Fibroblast of the conjunctiva (primary cell): ENCODE data around the gene AHRR.

Source experiments
- DNase-seq: peaks from one replicate; pipeline ENCODE4 v3.0.0-alpha.2; 2010; ENCODE audit warnings: low read depth

AHRR gene

DNA sequence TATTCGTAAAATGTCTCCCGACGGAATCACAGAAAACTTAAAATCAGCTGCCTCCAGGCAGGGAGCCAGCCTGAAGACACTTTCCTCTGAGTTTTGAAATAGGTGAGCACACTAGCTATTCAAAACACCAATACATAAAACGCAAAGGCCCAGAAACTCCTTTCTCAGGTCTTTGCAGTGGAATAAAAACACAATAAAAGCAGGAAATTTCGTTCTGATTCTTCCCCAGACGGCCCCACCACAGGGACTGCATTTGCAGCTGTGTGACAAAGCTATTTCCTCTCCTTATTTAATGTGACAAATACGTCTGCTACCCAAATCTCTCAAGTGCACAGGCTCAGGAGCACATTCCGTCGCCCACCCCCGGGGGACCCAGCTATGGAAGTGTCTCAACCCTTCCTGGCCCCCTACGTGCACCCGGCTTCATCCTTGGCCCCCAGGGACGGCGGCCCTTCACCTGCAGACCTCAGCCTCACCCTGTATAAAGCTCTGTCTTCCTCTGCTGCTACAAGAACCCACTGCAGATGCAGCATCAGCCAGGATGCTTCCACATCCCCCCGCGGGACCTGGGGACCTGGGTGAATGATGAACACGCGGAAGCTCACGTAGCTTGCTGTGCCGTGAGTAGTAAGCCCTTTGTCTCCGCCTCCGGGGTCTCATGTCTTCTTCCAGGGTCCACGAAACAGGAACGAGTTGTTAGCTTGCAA is 24.9 kb downstream of the AHRR start:
- no peak for DNase-seq

DNA sequence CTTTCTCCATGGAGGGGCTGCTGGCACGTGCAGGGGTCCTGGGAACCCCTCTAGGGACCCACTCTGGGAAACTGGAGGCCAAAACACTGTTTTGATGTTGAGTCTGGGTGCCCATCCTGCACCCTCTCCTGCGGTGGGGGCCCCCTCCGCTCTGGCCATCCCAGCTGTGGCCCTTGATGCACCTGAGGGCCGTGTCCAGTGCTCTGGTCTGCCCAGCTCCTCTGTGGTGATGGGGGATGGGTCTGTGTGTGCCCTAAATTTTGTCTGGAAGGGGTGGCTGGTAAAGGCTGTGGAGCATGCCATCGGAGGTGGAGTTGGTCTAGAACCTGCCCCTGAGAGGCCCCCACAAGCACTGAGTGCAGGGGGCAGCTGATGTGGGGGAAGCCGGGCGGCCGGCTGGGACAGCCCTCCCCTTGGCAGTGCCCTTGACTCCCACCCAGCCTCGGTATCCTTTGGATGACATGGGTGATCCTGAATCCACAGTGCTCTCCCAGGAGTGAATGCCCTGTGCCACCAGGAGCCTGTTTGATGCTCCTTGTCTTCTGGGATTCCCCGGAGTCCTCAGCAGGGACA is 26.3 kb downstream of the AHRR start:
- DNase-seq: no peak

DNA sequence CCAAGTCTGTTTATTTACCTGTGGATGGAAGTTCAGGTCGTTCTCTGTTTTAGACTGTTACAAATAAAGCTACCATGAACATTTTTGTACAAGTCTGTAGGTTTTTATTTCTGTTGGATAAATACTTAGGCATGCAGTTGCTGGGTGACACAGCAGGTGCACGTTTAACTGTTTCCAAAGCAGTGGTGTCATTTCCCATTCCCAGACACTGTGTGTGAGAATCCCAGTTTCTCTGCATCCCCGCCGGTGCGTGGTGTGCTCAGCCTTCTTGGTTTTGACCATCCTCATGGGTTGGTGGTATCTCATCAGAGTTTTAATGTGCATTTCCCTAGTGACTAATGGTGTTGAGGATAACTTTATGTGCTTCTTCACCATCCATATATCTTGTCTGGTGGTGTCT is 27.2 kb downstream of the AHRR start:
- DNase-seq: no peak

DNA sequence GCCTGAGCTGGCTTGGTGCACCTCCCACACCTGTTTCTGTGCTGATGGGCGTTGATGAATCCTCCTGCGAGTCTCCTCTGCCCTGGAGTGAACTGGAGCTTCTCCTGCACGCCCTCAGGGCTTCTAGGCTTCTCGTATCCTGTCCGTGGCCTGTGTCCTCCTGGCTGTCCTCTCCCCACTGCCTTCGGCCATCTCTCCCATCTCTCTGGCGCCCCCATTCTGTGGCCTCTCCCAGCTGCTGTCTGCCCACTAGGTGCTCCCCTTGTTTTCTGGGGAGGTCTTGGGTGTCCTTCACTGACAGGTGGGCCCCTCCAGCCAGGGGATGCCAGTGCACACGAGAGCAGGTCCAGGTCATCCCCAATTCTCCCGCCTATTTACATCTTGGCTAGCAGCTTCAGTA is 28.8 kb downstream of the AHRR start:
- no peak for DNase-seq

DNA sequence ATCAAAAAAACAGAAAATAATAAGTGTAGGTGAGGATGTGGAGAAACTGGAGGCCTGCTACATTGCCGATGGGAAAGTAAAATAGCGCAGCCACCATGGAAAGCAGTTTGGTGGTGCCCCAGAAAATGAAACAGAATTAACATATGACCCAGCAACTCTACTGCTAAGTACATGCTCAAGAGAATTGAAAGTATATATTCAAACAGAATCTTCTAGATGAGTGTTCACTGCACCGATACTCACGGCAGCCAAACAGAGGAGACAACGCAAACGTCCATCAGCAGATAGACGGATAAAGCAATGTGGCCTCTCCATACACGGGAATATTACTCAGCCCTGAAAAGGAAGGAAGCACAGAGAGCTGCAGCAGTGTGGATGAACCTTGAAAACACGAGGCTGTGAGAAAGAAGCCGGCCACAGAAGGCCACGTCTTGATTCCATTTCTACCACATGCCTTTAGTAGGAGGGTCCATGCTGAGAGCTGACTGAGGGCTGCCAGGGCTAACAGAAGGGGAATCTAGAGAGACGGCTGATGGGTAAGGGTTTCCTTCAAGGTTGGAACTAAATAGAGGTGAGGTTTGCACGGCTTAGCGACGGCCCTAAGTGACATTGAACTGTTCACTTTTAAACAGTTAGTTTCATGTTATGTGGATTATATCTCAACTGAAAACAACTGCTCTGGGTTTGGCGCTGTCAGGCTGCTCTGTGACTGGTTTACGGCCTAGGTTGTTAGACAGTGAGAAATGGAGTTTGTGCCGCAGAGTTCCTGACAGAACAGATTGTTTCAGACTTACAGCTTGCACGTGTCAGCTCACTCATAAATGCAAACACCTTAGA is 29.8 kb downstream of the AHRR start:
- no peak for DNase-seq

DNA sequence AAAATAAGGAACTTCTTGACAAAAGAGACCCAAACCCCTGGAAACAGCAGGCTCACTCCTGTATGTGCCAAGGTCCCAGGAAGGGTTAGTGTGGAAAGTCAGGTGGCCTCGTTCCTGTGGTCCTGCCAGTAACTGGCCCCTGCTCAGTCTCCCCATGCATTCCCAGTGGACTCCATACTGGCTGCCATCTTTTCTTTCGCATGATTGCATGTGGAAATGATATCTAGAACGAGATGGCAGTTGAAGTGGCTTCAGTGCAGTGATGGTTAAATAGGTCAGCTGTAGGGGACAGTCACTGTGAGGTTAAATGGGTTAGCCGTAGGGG is 30.4 kb downstream of the AHRR start:
- no peak for DNase-seq

DNA sequence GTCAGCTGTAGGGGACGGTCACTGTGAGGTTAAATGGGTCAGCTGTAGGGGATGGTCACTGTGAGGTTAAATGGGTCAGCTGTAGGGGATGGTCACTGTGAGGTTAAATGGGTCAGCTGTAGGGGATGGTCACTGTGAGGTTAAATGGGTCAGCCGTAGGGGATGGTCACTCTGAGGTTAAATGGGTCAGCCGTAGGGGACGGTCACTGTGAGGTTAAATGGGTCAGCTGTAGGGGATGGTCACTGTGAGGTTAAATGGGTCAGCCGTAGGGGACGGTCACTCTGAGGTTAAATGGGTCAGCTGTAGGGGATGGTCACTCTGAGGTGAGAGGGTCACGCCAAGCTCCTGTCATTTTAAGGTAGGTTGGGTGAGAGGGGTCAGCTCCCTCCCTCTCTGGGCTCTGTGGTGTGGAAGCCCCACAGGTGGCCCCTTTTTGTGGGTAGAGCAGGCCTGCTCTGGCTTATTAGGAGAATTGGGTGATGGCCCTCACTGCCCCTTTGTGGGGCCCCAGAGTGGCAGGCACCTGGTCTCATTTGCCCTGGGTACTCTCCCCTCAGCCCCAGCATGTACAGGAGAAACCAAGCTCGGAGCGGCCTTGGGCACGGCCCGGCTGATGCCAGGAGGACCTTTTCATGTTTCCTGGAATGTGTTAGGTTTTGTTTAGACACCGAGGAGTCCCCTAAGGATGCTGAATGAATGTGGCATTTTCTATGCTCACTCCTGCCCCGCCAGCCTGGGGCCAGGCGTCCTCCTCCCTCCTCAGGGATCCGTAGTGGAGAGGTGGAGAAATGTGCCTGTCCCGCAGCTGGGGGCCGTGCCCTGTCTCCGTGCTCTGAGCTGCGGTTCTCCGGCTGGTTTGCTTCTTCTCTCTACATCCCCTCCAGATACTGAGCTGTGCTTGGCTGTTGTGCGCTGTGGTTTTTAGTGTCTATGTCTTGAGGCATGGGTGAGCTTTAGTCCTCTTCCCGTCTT is 31.4 kb downstream of the AHRR start:
- DNase-seq: no peak

DNA sequence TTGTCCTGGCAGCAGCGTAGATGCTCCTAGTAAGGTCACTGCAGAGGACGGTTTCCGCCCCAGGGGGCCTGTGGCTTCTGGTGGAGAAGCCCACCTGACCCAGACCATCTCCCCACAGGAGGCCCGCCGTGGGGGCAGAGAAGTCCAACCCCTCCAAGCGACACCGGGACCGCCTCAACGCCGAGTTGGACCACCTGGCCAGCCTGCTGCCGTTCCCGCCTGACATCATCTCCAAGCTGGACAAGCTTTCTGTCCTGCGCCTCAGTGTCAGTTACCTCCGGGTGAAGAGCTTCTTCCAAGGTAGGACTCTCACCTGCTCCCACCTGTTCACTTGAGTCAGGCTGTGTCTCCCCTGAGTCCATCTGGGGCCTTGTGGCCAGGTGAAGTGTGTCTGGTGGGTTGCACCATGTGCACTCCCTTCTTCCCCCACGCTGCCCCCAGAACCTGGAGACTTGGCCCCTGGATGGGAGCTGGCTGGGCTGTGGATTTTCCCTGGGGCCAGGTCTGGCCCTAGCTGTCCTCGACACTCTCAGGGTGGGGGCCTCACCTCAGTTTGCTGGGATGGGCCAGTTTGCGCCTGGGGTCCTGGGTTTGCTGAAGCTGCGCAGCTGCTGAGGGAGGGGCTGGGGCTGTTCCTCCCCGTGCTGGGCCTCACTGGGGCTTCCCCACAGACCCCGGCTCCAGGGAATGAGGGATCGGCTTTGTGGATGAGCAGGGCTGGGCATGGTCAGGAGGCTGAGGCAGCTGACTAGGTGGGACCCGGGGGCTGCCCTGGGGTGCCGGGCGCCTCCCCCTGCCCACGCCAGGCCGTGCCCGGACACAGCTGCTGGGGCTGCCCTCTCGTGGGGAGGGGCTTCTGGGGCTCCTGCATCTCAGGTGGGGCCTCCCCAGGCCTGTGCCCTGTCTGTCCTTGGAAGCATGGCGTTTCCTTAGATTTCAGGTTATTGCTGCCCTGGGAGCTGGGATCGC is 32.4 kb downstream of the AHRR start:
- DNase-seq: no peak

DNA sequence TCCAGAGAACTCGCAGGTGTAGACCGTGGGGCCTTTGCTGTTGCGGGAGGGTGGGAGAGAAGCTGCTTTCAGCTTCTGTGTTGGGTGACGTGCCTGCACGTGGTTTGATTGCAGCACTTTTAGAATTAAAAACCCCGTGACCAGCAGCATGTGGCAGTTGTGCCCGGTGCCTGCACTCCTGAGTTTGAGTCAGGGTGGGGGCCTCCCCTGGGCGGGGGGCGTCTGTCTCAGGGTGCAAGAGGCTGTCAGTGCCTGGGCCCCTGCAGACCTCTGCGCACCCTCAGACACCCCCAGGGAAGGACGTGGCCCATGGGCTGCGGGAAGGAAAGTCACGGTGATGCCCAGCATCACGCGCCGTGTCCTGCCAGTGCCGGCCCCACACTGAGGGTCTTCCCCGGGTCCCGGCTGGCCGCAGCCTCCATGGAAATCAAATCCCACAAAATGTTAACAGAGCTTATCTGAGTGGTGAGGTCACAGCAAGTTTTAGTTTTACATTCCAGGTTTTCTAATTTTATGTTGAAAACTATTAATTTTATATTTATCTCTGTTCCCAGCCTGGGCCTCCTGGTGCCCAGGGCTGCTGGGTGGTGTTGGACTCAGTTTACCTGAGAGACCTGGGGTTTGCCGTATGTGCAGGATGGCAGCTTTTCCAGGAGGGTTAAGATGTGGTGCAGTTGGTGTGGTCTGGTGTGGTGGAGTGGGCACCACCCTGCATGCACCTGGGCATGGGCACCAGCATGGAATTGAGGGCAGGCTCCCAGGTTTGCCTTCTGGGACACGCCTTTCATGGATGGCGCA is 33.3 kb downstream of the AHRR start:
- no peak for DNase-seq

DNA sequence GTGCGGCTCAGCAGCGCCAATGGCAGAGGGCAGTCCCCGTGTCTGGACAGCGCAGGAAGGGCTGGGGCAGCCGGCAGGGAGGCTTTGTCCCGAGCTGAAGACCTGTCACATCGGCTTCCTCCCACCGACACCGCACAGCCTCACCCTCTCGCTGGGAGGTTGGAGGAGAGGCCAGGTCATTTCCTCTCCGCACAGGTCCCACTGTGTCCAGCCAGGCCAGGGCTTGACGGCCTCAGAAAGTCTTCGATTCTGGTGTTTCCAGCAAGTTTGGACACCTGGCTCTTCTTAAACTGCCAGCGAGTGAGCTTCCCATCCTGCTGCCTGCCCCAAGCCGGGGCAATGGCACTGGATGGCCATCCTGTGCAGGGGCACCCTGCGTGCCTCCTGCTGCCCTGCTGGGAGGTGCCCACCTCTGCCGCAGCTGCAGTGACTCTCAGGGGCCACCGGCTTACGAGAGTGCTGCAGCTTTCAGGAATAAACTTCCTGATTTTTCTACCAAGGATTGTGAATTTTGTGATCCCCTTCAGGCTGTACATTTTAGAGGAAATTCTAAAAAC is 33.9 kb downstream of the AHRR start:
- no peak for DNase-seq

DNA sequence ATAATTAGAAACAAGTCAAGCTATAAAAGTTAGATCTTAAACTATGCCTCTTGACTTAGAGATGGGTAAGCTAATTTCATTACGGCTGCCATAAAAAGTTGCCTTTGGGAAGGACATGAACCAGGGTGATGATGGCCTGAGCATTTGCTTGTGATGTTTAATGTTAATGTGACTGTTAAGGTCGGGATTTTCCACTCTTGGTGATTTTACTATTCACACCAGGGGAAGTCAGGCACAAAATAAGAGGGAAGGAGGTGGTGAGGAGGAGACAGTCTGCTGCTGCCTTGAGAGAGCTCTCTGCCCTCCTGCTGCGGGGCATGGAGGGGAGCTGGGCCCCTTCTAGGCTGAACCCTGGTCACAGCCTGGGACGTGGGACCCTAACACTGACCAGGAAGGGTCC is 34.4 kb downstream of the AHRR start:
- no peak for DNase-seq

DNA sequence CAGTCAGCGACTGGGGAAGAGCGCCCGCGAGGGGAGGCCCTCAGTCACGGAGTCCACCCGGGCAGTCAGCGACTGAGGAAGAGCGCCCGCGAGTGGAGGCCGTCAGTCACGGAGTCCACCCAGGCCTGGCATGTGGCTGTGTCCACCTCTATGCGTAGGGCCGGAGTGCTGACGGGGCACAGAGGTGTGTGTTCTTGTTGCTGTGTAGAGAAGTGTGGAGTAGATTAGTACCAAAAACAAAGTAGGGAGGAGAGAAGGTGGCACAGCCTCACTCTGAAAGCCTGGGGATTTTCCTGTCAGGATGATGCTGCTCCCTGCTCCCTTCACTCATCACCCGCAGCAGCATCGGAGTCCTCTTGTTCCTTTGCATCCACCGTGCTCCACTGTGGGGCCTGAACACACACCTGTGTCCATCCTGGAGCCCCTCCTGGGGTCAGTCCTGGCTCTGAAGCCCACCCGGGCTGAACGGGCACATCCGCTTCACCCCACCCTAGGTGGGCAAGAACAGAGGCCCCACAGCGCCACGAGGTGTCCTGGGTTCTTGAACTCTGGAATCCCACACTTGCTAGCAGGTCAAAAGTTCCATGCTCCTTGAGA is 37.9 kb downstream of the AHRR start:
- no peak for DNase-seq

DNA sequence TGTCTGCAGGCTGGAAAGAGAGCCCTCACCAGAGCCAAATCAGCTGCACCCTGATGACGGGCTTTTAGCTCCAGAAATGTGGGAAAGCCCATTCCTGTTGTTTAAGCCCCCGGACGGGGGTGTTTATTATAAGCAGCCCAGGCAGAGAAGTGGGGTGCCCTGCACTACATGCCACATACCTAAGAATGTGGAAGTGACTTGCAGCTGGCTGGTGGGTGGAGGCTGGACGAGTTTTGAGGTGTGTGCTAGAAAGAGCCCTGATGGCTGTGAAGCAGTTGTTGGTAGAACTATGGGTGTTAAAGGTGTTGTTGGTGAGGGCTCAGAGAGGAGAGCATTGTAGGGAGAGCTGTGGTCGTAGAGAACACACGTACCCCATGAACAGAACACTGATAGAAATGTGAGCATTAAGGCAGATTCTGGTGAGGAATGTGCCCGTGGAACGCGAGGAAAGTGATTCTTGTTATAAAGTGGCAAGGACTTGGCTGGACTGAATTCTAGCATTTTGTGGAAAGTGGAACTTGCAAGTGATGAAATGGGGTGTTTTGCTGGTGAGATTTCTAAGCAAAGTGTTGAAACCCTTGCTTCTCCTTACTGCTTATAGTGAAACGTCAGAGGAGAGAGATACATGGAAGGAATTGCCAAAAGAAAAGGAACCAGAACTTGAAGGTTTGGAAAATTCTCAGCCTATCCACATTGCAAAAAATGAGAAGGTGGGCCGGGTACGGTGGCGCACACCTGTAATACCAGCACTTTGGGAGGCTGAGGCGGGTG is 38.9 kb downstream of the AHRR start:
- no peak for DNase-seq

DNA sequence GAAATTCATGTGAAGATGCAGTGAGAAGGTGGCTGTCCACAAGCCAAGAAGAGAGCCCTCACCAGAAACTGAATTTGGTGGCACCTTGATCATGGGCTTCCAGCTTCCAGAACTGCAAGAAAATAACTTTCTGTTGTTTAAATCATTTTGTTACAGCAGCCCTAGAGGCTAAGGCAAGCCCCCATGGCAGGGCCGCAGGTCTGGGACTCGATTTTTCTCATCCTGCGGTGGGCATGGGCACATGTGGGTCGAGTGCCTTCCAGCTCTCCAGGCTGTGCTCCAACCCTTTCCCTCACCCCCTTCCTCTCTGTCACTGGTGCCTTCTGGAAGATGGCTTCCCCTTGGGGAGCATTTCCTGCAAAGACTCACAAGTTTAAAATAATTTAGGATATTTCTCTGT is 40.7 kb downstream of the AHRR start:
- DNase-seq: no peak

DNA sequence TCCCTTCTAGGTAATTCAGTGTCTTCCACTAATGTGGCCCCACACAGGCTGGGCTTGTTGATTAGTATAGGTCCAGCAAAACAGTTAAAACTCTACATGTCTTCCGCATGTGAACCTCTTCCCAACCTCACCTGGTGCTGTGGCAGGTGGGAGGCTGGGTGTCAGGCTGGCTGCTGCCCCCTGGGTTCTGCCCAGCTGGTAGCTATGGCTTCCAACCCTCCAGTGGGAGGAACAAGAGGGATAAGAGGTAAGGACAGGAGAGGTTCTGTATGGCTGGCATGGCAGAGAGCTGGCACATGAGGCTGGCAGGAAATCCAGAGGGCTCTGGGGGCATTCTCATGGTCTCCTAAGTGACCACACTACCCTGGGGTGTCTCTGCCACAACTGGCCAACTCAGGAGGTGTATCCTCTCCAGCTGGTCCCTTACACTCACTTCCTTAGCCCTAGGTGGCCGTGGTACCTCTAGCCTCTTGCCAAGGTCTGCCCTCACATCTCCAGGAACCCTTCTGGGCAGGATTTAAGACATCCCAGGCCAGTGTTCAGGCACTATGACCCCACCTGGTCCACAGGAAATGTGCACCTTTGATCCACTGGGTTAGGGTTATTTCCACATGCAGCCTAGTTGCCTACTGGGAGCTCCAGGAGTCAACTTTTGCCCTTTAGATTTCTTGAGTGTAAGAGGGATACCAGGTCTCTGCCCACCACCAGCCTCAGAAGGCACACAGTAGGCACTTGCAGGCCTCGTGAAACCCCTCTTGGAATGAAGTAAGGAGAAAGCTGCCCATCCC is 41.7 kb downstream of the AHRR start:
- DNase-seq: no peak

DNA sequence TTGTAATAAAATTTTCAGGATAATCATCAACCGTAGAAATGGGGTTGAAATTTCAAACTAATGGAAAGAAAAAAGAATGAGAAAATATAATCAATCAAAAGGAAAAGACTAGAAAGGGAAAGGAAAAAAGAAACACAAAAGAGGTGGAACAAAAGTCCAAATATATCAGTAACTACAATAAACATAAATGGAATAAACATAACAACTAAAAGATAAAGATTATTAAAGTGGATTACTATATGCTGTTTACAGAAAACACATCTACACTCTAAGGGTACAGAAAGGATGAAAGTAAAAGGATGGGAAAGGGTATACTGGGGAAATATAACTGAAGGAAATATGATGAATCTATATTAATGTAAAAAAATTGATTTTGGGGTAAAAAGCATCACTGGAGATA is 43.0 kb downstream of the AHRR start:
- DNase-seq: no peak

DNA sequence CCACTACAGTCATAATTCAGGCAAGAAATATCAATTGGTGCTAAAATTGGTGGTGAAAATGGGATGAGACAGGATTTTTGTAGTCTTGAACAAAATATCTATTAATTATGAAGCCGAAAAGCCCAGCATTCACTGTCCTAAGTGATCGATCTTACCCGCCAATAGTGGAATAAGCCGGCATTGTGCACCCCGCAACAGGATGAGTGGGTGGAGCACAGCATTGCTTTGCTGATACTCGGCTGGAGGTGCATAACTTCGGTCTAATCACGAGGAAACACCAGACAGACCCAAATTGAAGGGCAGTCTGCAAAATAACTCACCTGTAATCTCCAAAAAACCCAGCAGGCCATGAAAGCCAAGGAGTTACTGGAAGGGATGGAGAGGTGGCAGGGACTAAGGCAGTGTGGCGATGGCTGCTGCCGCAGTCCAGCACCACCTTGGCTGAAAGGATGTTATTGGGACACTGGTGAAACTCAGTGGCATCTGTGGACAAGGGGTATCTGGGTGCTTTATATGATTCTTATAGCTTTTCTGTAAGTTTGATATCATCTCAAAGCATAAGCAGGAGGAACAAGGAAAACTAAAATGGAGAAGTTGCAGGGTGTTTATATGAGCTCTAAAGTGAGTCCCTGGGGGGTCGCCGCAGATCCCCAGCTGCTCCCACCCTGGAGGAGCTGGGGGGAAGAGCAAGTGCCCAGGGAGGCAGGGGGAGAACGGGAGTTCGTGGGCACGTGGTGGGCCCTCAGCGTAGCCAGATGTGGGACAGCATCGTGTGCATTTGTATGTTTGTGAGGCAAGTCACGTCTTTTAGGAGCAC is 45.2 kb downstream of the AHRR start:
- DNase-seq: no peak
